ENCODE data around the gene ATF3.

Gene ATF3

GRCh38 chr1:212647004-212647403 is 38.4 kb downstream of the ATF3 start:
- DNase-seq (ENCODE audit: low spot score), result no peak
- no peak for TF ChIP-seq CTCF (IDR thresholded peaks at IDR 0.05; ENCODE audit: extremely low read depth, missing control alignments)

- no peak for TF ChIP-seq CTCF (IDR thresholded peaks at IDR 0.05; ENCODE audit: extremely low read depth, missing control alignments)
- no peak for DNase-seq (ENCODE audit: low spot score)
These were observed 39.9 kb downstream of the ATF3 start for GRCh38 chr1:212648431-212648830.

GRCh38 chr1:212649020-212649419 is 40.5 kb downstream of the ATF3 start:
- TF ChIP-seq CTCF (IDR thresholded peaks at IDR 0.05; ENCODE audit: extremely low read depth, missing control alignments), result no peak
- no peak for DNase-seq (ENCODE audit: low spot score)

- no peak for DNase-seq (ENCODE audit: low spot score)
- TF ChIP-seq CTCF (IDR thresholded peaks at IDR 0.05; ENCODE audit: extremely low read depth, missing control alignments), result no peak
These were observed 41.7 kb downstream of the ATF3 start for GRCh38 chr1:212650228-212650627.

- no peak for TF ChIP-seq CTCF (IDR thresholded peaks at IDR 0.05; ENCODE audit: extremely low read depth, missing control alignments)
- no peak for DNase-seq (ENCODE audit: low spot score)
These were observed 43.0 kb downstream of the ATF3 start for GRCh38 chr1:212651521-212651920.

GRCh38 chr1:212651977-212652376 is 43.4 kb downstream of the ATF3 start:
- TF ChIP-seq CTCF (IDR thresholded peaks at IDR 0.05; ENCODE audit: extremely low read depth, missing control alignments), result no peak
- no peak for DNase-seq (ENCODE audit: low spot score)

GRCh38 chr1:212652609-212653008 is 44.0 kb downstream of the ATF3 start:
- no peak for DNase-seq (ENCODE audit: low spot score)
- TF ChIP-seq CTCF (IDR thresholded peaks at IDR 0.05; ENCODE audit: extremely low read depth, missing control alignments), result no peak

Data from GM20000 (cell line).